ENCODE results near the gene ZNF837.

ZNF837 gene

GRCh38 chr19:58346961-58347929 is 33.6 kb downstream of the ZNF837 start:
- peak overlapping the region; percentile 86 for H3K4me3 ChIP-seq
- no peak for TF ChIP-seq CTCF (IDR thresholded peaks at IDR 0.05)
- H3K27ac ChIP-seq = peak overlapping the region; percentile 67 to 95
- peak; percentile 83 for DNase-seq (ENCODE audit: low spot score)

GRCh38 chr19:58345558-58345957 is 35.3 kb downstream of the ZNF837 start:
- no peak overlapping the region for H3K27ac ChIP-seq
- no peak for TF ChIP-seq CTCF (IDR thresholded peaks at IDR 0.05)

GRCh38 chr19:58338825-58339558 is 41.8 kb downstream of the ZNF837 start:
- Histone ChIP-seq H3K4me3 (no peak overlapping the region), H3K27ac (no peak overlapping the region)
- no peak for DNase-seq (ENCODE audit: low spot score)
- no peak for TF ChIP-seq CTCF (IDR thresholded peaks at IDR 0.05)

More at GRCh38 chr19:58345558-58345957, 35.3 kb downstream of the ZNF837 start:
- H3K4me3 ChIP-seq = no peak overlapping the region
- no peak for DNase-seq (ENCODE audit: low spot score)

GRCh38 chr19:58338336-58338735 is 42.5 kb downstream of the ZNF837 start:
- no peak for DNase-seq (ENCODE audit: low spot score)

DNA sequence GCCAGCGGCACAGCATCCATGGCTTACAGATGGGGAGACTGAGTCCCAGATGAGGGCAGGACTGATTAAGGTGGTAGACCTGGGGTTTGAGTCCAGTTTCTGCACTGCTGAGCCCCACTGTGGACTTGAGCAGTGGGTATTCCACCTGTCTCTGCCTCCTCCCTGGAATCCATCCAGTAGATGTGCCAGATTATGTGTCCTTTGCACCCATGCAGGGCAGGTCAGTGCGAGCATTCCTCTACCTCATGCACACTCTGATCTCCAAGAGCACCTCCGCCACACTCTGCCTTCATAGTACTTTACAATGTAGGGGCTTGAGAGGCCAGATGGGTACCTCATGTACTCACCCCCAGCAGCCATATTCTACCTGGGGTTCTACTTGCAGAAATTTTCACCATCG is 44.0 kb downstream of the ZNF837 start:
- Histone ChIP-seq H3K27ac (no peak overlapping the region), H3K4me3 (no peak overlapping the region)
- TF ChIP-seq CTCF (IDR thresholded peaks at IDR 0.05) = no peak
- no peak for DNase-seq (ENCODE audit: low spot score)

More at GRCh38 chr19:58338336-58338735, 42.5 kb downstream of the ZNF837 start:
- Histone ChIP-seq H3K4me3 (no peak overlapping the region), H3K27ac (no peak overlapping the region)
- no peak for TF ChIP-seq CTCF (IDR thresholded peaks at IDR 0.05)

- TF ChIP-seq CTCF (IDR thresholded peaks at IDR 0.05) = no peak
- H3K27ac ChIP-seq = no peak overlapping the region
- no peak overlapping the region for H3K4me3 ChIP-seq
- DNase-seq (ENCODE audit: low spot score) = no peak
These were observed 44.6 kb downstream of the ZNF837 start for GRCh38 chr19:58336216-58336615.

Data from coronary artery (tissue), 2 donors.